Pancreas (tissue), 10 donors: ENCODE results near the gene ABCE1. TPM values are rescaled to one million over a fixed set of nuclear protein-coding genes. Genes with fewer than 3 reads are reported as not detected.

ENCODE experiments used
- ATAC-seq, 4 donors: fragments of 200-7000 bp; cut with Tn5 transposase; one replicate each; pipeline versions ENCODE4 v1.8.0 to v1.9.1; 2020; ENCODE audit warnings: mild to moderate bottlenecking in 4 of 4, moderate library complexity in 4 of 4
- DNase-seq, 6 donors: peaks; one replicate each; pipeline ENCODE4 v3.0.0-alpha.2; 2020
- FAIRE-seq: peaks from 2 replicates; lab custom pipeline; 2012; peaks lifted over from hg19 to GRCh38; lab: Jason Lieb, UNC
- H3K27ac ChIP-seq, 4 donors: fragments of 200-600 bp; sonication (generic); 1 replicate in 3 of 4; 2 replicates in 1 of 4; pipeline versions ENCODE4 v1.5.0 to v1.8.0; 2020
- H3K27me3 ChIP-seq, 4 donors: fragments of 200-600 bp; one replicate each; pipeline ENCODE4 v1.8.0; 2021
- H3K36me3 ChIP-seq, 3 donors: fragments of 200-600 bp; sonication (generic) in 1 of 3; one replicate each; pipeline versions ENCODE4 v1.5.0 to v1.8.0; 2020 to 2021
- H3K4me1 ChIP-seq, 3 donors: fragments of 200-600 bp; one replicate each; pipeline ENCODE4 v1.8.0; 2021
- H3K4me3 ChIP-seq, 4 donors: fragments of 200-600 bp; sonication (generic) in 2 of 4; one replicate each; pipeline versions ENCODE4 v1.5.0 to v1.8.0; 2020 to 2021
- H3K9me3 ChIP-seq, 4 donors: fragments of 200-600 bp; one replicate each; pipeline ENCODE4 v1.8.0; 2021
- WGBS, 2 donors: extraction: QIAGEN DNeasy Blood & Tissue Kit; methylation state at CpG; one replicate each; pipeline ENCODE4 v1.1.7; 2013; 5-methylcytosine and 5-hydroxymethylcytosine counted together
- intact Hi-C, 3 donors: fragments of 100-400 bp; cut with DNase I; formaldehyde crosslinking; loops; one replicate each; pipeline versions ENCODE4 v1.11.1 to v1.14.2; 2022
- polyA plus RNA-seq, 2 donors: library from polyadenylated mRNA; stranded (reverse); fragments of 200-250 nt; gene quantifications; one replicate each; pipeline ENCODE4 v1.2.3, GENCODE V29; 2013
- total RNA-seq, 6 donors: library from RNA; stranded (reverse); fragmentation: NEBNext Ultra II Directional in 4 of 6; extraction: Animal tissue kit (Norgen Biotek cat#: 25700) in 4 of 6; gene quantifications; one replicate each; pipeline versions ENCODE4 v1.2.1 to v1.2.4, GENCODE V29; 2021 to 2023
- TF ChIP-seq, protein P1 (sequence below), 4 donors: fragments of 200-600 bp; sonication (generic) in 3 of 4; IDR thresholded peaks; one replicate each; pipeline versions ENCODE4 v1.5.0 to v1.8.0; 2021; ENCODE audit warnings: antibody characterized with exemption in 4 of 4
- donor health status: healthy with polysubstance abuse.
- donor health status: DM: no; HTN: no; CAD: no; lungs with moderate emphysema.
- donor health status: DM: no; HTN: no; CAD: no.
- donor health status: control.
- donor health status: control.
- donor health status: Bipolar disorder and iron deficiency.
- donor health status: DM: yes; HTN: yes; CAD: no.
- donor health status: DM: no; HTN: no; CAD: no.
- donor health status: DM: no; HTN: no; CAD: no.
- donor health status: DM: yes; HTN: yes; CAD: no.

The ABCE1 gene
- total RNA-seq (10 to 100 TPM; 25.1 to 51.8 (median 33.3) TPM), polyA plus RNA-seq (10 to 100 TPM in 1 of 2 donors, 1 to 10 TPM in 1; 9.6 to 16.6 TPM)

DNA sequence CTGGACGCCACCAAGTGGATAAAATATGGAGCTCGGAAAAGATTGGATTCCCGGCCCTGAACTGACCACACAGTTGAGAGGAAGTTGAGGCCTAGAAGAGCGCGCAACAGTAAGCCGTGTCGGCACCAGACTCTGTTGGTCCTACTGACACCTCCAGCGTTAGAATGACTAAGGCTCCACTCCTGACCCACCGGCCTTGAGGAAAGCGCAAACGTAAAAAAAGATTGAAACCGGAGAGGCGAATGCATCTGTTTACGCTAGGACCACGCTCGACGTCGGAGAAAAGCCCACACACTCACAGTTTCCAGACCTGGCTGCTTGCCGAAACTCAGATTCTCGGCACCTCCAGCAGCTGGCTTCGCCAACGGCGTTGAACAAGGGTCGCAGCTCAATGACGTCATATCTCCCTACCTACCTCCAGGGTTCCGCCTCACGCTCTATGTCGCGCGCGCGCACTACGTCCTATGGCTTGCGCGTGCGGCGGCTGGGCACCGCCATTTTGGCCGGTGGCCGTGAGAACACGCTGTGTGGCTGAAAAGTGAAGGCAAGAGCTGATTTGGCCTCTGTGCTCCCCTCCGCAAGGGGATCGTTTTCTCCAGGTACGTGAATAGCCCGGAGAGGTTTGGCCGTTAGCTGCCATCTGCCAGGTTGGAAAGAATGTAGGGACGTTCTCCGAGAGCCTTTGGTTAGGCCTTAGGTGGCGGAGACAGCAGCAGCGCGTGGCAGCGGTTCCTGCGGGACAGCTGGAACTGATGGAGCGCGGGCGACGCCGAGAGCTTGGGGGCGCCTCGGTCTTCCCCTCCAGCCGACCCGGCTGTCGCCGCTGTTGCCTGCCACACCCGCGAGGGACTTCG lies at the start of gene ABCE1, which contains the start of gene ANAPC10:
ABCE1 (plus strand) TSS at position 491 of the 854 bp plus-strand sequence. CDS start 6,102 bp downstream, outside the sequence.
ANAPC10 (minus strand) TSS at position 376 of the 854 bp plus-strand sequence. CDS start 2,097 bp downstream, outside the sequence.
- no peaks in the 10 kb centered on the region for H3K9me3 ChIP-seq
- peak; percentile 93 to 97 (median 96) for DNase-seq
- H3K36me3 ChIP-seq, result no peaks in the 10 kb centered on the region
- H3K27ac ChIP-seq, result peak within 1 kb of the TSS; percentile 92 to 95 (median 94)
- peak within 1 kb of the TSS; percentile 74 to 81 (median 77) for H3K4me3 ChIP-seq
- FAIRE-seq, result peak; percentile 89
- TF ChIP-seq, protein P1, sequence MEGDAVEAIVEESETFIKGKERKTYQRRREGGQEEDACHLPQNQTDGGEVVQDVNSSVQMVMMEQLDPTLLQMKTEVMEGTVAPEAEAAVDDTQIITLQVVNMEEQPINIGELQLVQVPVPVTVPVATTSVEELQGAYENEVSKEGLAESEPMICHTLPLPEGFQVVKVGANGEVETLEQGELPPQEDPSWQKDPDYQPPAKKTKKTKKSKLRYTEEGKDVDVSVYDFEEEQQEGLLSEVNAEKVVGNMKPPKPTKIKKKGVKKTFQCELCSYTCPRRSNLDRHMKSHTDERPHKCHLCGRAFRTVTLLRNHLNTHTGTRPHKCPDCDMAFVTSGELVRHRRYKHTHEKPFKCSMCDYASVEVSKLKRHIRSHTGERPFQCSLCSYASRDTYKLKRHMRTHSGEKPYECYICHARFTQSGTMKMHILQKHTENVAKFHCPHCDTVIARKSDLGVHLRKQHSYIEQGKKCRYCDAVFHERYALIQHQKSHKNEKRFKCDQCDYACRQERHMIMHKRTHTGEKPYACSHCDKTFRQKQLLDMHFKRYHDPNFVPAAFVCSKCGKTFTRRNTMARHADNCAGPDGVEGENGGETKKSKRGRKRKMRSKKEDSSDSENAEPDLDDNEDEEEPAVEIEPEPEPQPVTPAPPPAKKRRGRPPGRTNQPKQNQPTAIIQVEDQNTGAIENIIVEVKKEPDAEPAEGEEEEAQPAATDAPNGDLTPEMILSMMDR (IDR thresholded peaks at IDR 0.05), result no peak
- H3K4me1 ChIP-seq, result peaks cover 0 to 31% (median 12%) of the 10 kb centered on the region in 3 donors
- H3K27me3 ChIP-seq, result no peaks in the 10 kb centered on the region
- peak; percentile 96 to 99 (median 98) for ATAC-seq
- intact Hi-C loops, result no loop called here
- WGBS, 2 donors, result 0 to 1% methylated on average over 67 of the region's 67 CpGs

DNA sequence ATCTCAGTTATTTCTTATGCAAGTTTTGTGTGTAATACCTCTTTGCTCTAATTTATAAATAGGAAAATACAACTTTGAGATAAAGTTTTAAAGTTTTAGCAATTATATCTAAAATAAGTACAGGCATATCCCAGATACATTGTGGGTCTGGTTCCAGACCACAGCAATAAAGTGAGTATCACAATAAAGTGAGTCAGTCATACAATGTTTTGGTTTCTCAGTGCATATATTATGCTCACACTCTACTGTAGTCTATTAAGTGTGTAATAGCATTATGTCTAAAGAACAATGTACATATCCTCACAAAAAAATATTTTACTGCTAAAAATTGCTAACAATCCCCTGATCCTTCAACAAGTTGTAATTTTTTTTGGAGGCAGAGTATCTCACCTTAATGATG lies 49.3 kb upstream of the ABCE1 start:
- intact Hi-C loops, result no loop called here
- no peak overlapping the region for H3K27ac ChIP-seq
- ATAC-seq, result no peak
- no peaks in the 10 kb centered on the region for H3K36me3 ChIP-seq
- TF ChIP-seq, protein P1 (IDR thresholded peaks at IDR 0.05), result no peak
- no peaks in the 10 kb centered on the region for H3K9me3 ChIP-seq
- FAIRE-seq, result no peak
- no peaks in the 10 kb centered on the region for H3K4me1 ChIP-seq
- H3K4me3 ChIP-seq, result no peak overlapping the region
- DNase-seq, result no peak
- no peaks in the 10 kb centered on the region for H3K27me3 ChIP-seq

DNA sequence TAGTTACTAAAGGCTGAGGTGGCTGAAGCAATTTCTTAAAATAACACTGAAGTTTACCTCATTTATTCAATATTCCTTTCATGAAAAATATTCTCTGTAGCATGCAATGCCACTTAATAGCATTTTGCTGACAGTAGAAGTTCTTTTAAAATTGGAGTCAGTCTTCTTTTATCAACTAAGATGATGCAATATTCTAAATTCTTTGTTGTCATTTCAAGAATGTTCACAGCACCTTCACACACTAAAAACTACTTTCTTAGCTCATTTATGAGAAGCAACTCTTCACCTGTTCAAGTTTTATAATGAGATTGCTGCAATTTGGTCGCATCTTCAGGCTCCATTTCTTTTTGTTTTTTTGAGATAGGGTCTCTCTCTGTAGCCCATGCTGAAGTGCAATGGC lies 48.9 kb upstream of the ABCE1 start:
- H3K27me3 ChIP-seq, result no peaks in the 10 kb centered on the region

DNA sequence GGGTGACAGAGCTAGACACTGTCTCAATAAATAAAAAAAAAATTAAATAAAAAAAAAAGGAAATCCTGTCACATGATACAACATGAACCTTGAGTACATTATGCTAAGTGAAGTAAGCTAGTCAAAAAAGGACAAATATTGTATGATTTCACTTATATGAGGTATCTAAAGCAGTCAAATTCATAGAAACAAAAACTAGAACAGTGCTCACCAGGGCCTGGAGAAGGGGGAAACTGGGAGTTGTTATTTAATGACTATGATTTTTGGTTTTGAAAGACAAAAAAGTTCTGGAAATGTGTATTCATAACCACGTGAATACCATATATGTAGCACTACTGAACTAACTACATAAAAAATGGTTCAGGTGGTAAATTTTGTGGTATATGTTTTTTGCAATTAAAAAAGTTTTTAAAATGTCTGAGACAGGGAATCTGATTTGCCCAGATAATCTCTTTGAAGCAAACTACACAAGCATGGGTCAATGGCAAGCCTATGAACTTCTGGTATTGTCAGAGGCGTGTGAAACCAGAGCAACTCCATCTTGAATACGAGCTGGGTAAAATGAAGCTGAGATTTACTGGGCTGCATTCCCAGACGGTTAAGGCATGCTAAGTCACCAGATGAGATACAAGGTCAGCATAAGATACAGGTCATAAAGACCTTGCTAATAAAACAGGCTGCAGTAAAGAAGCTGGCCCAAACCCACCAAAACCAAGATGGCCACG lies 42.4 kb upstream of the ABCE1 start:
- H3K4me3 ChIP-seq, result no peak overlapping the region
- no peaks in the 10 kb centered on the region for H3K9me3 ChIP-seq
- 95 to 97% methylated on average over 5 of the region's 5 CpGs for WGBS, 2 donors
- no peaks in the 10 kb centered on the region for H3K27me3 ChIP-seq
- intact Hi-C loops, result no loop called here
- DNase-seq, result no peak
- FAIRE-seq, result no peak
- TF ChIP-seq, protein P1 (IDR thresholded peaks at IDR 0.05), result no peak
- H3K4me1 ChIP-seq, result no peaks in the 10 kb centered on the region
- H3K36me3 ChIP-seq, result no peaks in the 10 kb centered on the region
- ATAC-seq, result no peak
- H3K27ac ChIP-seq, result no peak overlapping the region

More for the DNA sequence above, 48.9 kb upstream of the ABCE1 start:
- DNase-seq (no peak), FAIRE-seq (no peak), ATAC-seq (no peak)
- Histone ChIP-seq H3K4me3 (no peak overlapping the region), H3K4me1 (no peaks in the 10 kb centered on the region), H3K36me3 (no peaks in the 10 kb centered on the region), H3K9me3 (no peaks in the 10 kb centered on the region), H3K27ac (no peak overlapping the region)
- intact Hi-C loops, result no loop called here
- TF ChIP-seq, protein P1 (IDR thresholded peaks at IDR 0.05), result no peak
- 91 to 94% methylated on average over 1 of the region's 1 CpG for WGBS, 2 donors
